ENCODE measurements around the gene ISYNA1. TPM values are rescaled to one million over a fixed set of nuclear protein-coding genes. Genes with fewer than 3 reads are reported as not detected.

Gene ISYNA1
- total and polyA plus RNA-seq, 2 of the 4 experiments (the other 2 are of a cell fraction), result 3.4 to 24.7 TPM

- H2BK15ac ChIP-seq (ENCODE audit: low read depth, low read length), result no peak overlapping the region
- in situ Hi-C loops (cut with MboI; ENCODE audit: low sequenced_read_pairs), result loop anchor here (10.0 kb wide), 1 partner anchor 119 kb away; the partner anchor contains the start of gene UBA52
These were observed 18.3 kb upstream of the ISYNA1 start for GRCh38 chr19:18456279-18456678.

More at GRCh38 chr19:18456279-18456678, 18.3 kb upstream of the ISYNA1 start:
- no peak overlapping the region for H3K4me3 ChIP-seq (ENCODE audit: insufficient read depth, low read depth, low read length)
- no peak overlapping the region for H3K27ac ChIP-seq (ENCODE audit: insufficient read depth, low read length)
- no peak overlapping the region for H2BK120ac ChIP-seq (ENCODE audit: low read depth, low read length)
- DNase-seq, result no peak
- H3K4ac ChIP-seq (ENCODE audit: low read depth, low read length), result no peak overlapping the region
- H3K79me1 ChIP-seq (ENCODE audit: low read depth in 1 of 2, low read length in 2 of 2), result peaks cover 22 to 65% of the 10 kb centered on the region in 2 experiments
- no peak for ATAC-seq (ENCODE audit: low read depth)
- no peaks in the 10 kb centered on the region for H3K27me3 ChIP-seq (ENCODE audit: control insufficient read depth, insufficient read depth, low read length)
- no TSS peak for BruUV-seq (replicated peaks)
- peaks cover 49% of the 10 kb centered on the region for H3K36me3 ChIP-seq (ENCODE audit: control insufficient read depth, insufficient read depth, low read length)
- no peak overlapping the region for H2AK5ac ChIP-seq (ENCODE audit: low read depth, low read length)
- H3K4me2 ChIP-seq (ENCODE audit: low read depth, low read length), result no peak overlapping the region
- no peak overlapping the region for H3K14ac ChIP-seq (replicated peaks; ENCODE audit: low read depth, low read length)
- H2BK5ac ChIP-seq (ENCODE audit: low read depth, low read length, poor library complexity, severe bottlenecking), result no peak overlapping the region
- no peak overlapping the region for H3K23ac ChIP-seq (ENCODE audit: low read depth, low read length)
- H3K4me1 ChIP-seq (ENCODE audit: control insufficient read depth, insufficient read depth, low read length), result peaks cover 25% of the 10 kb centered on the region
- dilution Hi-C loops (cut with HindIII; ENCODE audit: low sequenced_read_pairs, unreplicated experiment), result no loop called here
- H2AFZ ChIP-seq (replicated peaks; ENCODE audit: low read length, poor library complexity), result no peak overlapping the region
- no peak overlapping the region for H3K18ac ChIP-seq (ENCODE audit: low read depth, low read length)
- no peak overlapping the region for H2AK9ac ChIP-seq (replicated peaks; ENCODE audit: low read depth, low read length, poor library complexity)
- H3K56ac ChIP-seq (ENCODE audit: extremely low read depth, insufficient read depth, low read length), result no peak overlapping the region
- peaks cover 27% of the 10 kb centered on the region for H3K9me1 ChIP-seq (ENCODE audit: insufficient read depth, low read length)
- peaks cover 3% of the 10 kb centered on the region; the same call in 1 of the 2 replicates for H3K9me3 ChIP-seq (ENCODE audit: control insufficient read depth, insufficient read depth, low read length)
- no peak overlapping the region for H3K9ac ChIP-seq (ENCODE audit: low read depth, low read length)
- H4K91ac ChIP-seq (ENCODE audit: insufficient read depth, low read depth, low read length), result no peak overlapping the region
- H4K8ac ChIP-seq (ENCODE audit: low read depth in 2 of 2, low read length in 2 of 2), result no peak overlapping the region
- 97% methylated on average over 4 of the region's 4 CpGs; no CpG with 5 or more reads in 1 of the 2 experiments for WGBS, 2 experiments (ENCODE audit: extremely low coverage in 2 of 2, insufficient read length in 1 of 2)
- H4K20me1 ChIP-seq (ENCODE audit: insufficient read depth, low read length), result peaks cover 62% of the 10 kb centered on the region
- TF ChIP-seq RAD21 (IDR thresholded peaks at IDR 0.05; ENCODE audit: low read length) (no peak), MAZ (IDR thresholded peaks at IDR 0.05; ENCODE audit: borderline replicate concordance, low read depth, low read length) (no peak), CEBPB (IDR thresholded peaks at IDR 0.05; ENCODE audit: low read depth, low read length) (no peak), SMC3 (IDR thresholded peaks at IDR 0.05; ENCODE audit: low read depth, low read length) (no peak), BHLHE40 (IDR thresholded peaks at IDR 0.05; ENCODE audit: low read depth, low read length) (no peak), RCOR1 (IDR thresholded peaks at IDR 0.05; ENCODE audit: insufficient replicate concordance, low read length) (no peak), MXI1 (IDR thresholded peaks at IDR 0.05; ENCODE audit: borderline replicate concordance, low read depth, low read length) (no peak), RFX5 (IDR thresholded peaks at IDR 0.05; ENCODE audit: low read depth, low read length) (no peak), ELK1 (IDR thresholded peaks at IDR 0.05; ENCODE audit: borderline replicate concordance, low read depth, low read length) (no peak)
- intact Hi-C loops (cut with micrococcal nuclease), result loop anchor here (10.0 kb wide), 1 partner anchor 219 kb away; no protein-coding TSS in a partner anchor
- ChIA-PET POLR2A (ENCODE audit: unreplicated experiment) (no interaction called here), CTCF (no interaction called here)
- no peak overlapping the region for H4K5ac ChIP-seq (ENCODE audit: low read depth, low read length)
- H2BK20ac ChIP-seq (ENCODE audit: low read depth, low read length), result no peak overlapping the region
